ENCODE measurements around the gene PLXNB3.
"Not testable (repeated sequence)": the region's sequence is repeated elsewhere in the genome, so short reads cannot be mapped to it uniquely, and the experiment has no call there.

The PLXNB3 gene

GRCh38 chrX:153725039-153725831 lies 38.8 kb upstream of the PLXNB3 start:
- FAIRE-seq (no peak), DNase-seq (ENCODE audit: insufficient read length, low spot score) (no peak)
- no peak for TF ChIP-seq POLR2A (IDR thresholded peaks at IDR 0.05; ENCODE audit: low read depth, low read length)
- TF ChIP-seq TAF1 (IDR thresholded peaks at IDR 0.05; ENCODE audit: low read depth, low read length), result no peak
- no peak for TF ChIP-seq PAX5 (IDR thresholded peaks at IDR 0.05; ENCODE audit: insufficient read depth, low read length, severe bottlenecking)
- no peak for TF ChIP-seq POLR2AphosphoS5 (IDR thresholded peaks at IDR 0.05; ENCODE audit: low read depth, low read length)
- TF ChIP-seq SPI1 (IDR thresholded peaks at IDR 0.05; ENCODE audit: low read depth, low read length), result no peak
- TF ChIP-seq POU2F2 (IDR thresholded peaks at IDR 0.05; ENCODE audit: low read depth, low read length), result no peak

- no peak for DNase-seq (ENCODE audit: insufficient read length, low spot score)
- TF ChIP-seq SPI1 (IDR thresholded peaks at IDR 0.05; ENCODE audit: low read depth, low read length), result no peak
- TF ChIP-seq POLR2AphosphoS5 (IDR thresholded peaks at IDR 0.05; ENCODE audit: low read depth, low read length), result no peak
- TF ChIP-seq POLR2A (IDR thresholded peaks at IDR 0.05; ENCODE audit: low read depth, low read length), result no peak
- no peak for TF ChIP-seq TAF1 (IDR thresholded peaks at IDR 0.05; ENCODE audit: low read depth, low read length)
- no peak for TF ChIP-seq POU2F2 (IDR thresholded peaks at IDR 0.05; ENCODE audit: low read depth, low read length)
- TF ChIP-seq PAX5 (IDR thresholded peaks at IDR 0.05; ENCODE audit: insufficient read depth, low read length, severe bottlenecking), result no peak
- FAIRE-seq, result no peak
These were observed 38.2 kb upstream of the PLXNB3 start for GRCh38 chrX:153725832-153726285.

GRCh38 chrX:153726286-153727122 lies 37.5 kb upstream of the PLXNB3 start:
- TF ChIP-seq SPI1 (IDR thresholded peaks at IDR 0.05; ENCODE audit: low read depth, low read length) (peak; percentile 93), POLR2A (IDR thresholded peaks at IDR 0.05; ENCODE audit: low read depth, low read length) (no peak)
- peak; percentile 70 for DNase-seq (ENCODE audit: insufficient read length, low spot score)
- peak; percentile 99 for FAIRE-seq

- DNase-seq (ENCODE audit: insufficient read length, low spot score), result no peak
- FAIRE-seq, result peak; percentile 70
- TF ChIP-seq POLR2AphosphoS5 (IDR thresholded peaks at IDR 0.05; ENCODE audit: low read depth, low read length) (no peak), PAX5 (IDR thresholded peaks at IDR 0.05; ENCODE audit: insufficient read depth, low read length, severe bottlenecking) (no peak), TAF1 (IDR thresholded peaks at IDR 0.05; ENCODE audit: low read depth, low read length) (no peak), POLR2A (IDR thresholded peaks at IDR 0.05; ENCODE audit: low read depth, low read length) (no peak), SPI1 (IDR thresholded peaks at IDR 0.05; ENCODE audit: low read depth, low read length) (no peak), POU2F2 (IDR thresholded peaks at IDR 0.05; ENCODE audit: low read depth, low read length) (no peak)
These were observed 36.7 kb upstream of the PLXNB3 start for GRCh38 chrX:153727123-153727931.

- DNase-seq (ENCODE audit: insufficient read length, low spot score), result no peak
- no peak for TF ChIP-seq POLR2AphosphoS5 (IDR thresholded peaks at IDR 0.05; ENCODE audit: low read depth, low read length)
- no peak for TF ChIP-seq TAF1 (IDR thresholded peaks at IDR 0.05; ENCODE audit: low read depth, low read length)
- no peak for TF ChIP-seq PAX5 (IDR thresholded peaks at IDR 0.05; ENCODE audit: insufficient read depth, low read length, severe bottlenecking)
- TF ChIP-seq POU2F2 (IDR thresholded peaks at IDR 0.05; ENCODE audit: low read depth, low read length), result no peak
- no peak for TF ChIP-seq SPI1 (IDR thresholded peaks at IDR 0.05; ENCODE audit: low read depth, low read length)
- no peak for TF ChIP-seq POLR2A (IDR thresholded peaks at IDR 0.05; ENCODE audit: low read depth, low read length)
- no peak for FAIRE-seq
These were observed 36.0 kb upstream of the PLXNB3 start for GRCh38 chrX:153728095-153728494.

GRCh38 chrX:153728951-153729631 lies 35.0 kb upstream of the PLXNB3 start:
- no peak for FAIRE-seq
- TF ChIP-seq POU2F2 (IDR thresholded peaks at IDR 0.05; ENCODE audit: low read depth, low read length) (no peak), SPI1 (IDR thresholded peaks at IDR 0.05; ENCODE audit: low read depth, low read length) (no peak), PAX5 (IDR thresholded peaks at IDR 0.05; ENCODE audit: insufficient read depth, low read length, severe bottlenecking) (no peak), POLR2AphosphoS5 (IDR thresholded peaks at IDR 0.05; ENCODE audit: low read depth, low read length) (no peak), TAF1 (IDR thresholded peaks at IDR 0.05; ENCODE audit: low read depth, low read length) (no peak), POLR2A (IDR thresholded peaks at IDR 0.05; ENCODE audit: low read depth, low read length) (no peak)
- no peak for DNase-seq (ENCODE audit: insufficient read length, low spot score)

- not testable (repeated sequence) for DNase-seq (ENCODE audit: insufficient read length, low spot score); FAIRE-seq
These were observed 33.9 kb upstream of the PLXNB3 start for GRCh38 chrX:153730115-153730514.

- TF ChIP-seq PAX5 (IDR thresholded peaks at IDR 0.05; ENCODE audit: insufficient read depth, low read length, severe bottlenecking) (no peak), SPI1 (IDR thresholded peaks at IDR 0.05; ENCODE audit: low read depth, low read length) (no peak), POU2F2 (IDR thresholded peaks at IDR 0.05; ENCODE audit: low read depth, low read length) (no peak), POLR2A (IDR thresholded peaks at IDR 0.05; ENCODE audit: low read depth, low read length) (no peak), POLR2AphosphoS5 (IDR thresholded peaks at IDR 0.05; ENCODE audit: low read depth, low read length) (no peak), TAF1 (IDR thresholded peaks at IDR 0.05; ENCODE audit: low read depth, low read length) (no peak)
- no peak for DNase-seq (ENCODE audit: insufficient read length, low spot score)
- peak; percentile 54 for FAIRE-seq
These were observed 32.8 kb upstream of the PLXNB3 start for GRCh38 chrX:153731117-153731844.
